Upper lobe of left lung (tissue), 4 donors: ENCODE results near the gene TTC28.

Experiments
- EP300 ChIP-seq, 4 donors: sonication (generic); formaldehyde crosslinking; IDR thresholded peaks; one replicate each; pipeline ENCODE4 v1.5.1; 2017; ENCODE audit warnings: antibody characterized with exemption in 4 of 4, control low read depth in 2 of 4
- POLR2A ChIP-seq, 4 donors: fragments of 450-650 bp; IDR thresholded peaks; one replicate each; pipeline ENCODE4 v1.5.1; 2016 to 2017; ENCODE audit warnings: antibody characterized with exemption in 4 of 4, mild to moderate bottlenecking in 2 of 4
- TF ChIP-seq, protein P1 (sequence below), 6 experiments: fragments of 450-650 bp in 4 of 6; fragments of 200-600 bp in 2 of 6; sonication (generic) in 2 of 6; IDR thresholded peaks; one replicate each; pipeline ENCODE4 v1.5.1; 2016 to 2019; ENCODE audit warnings: antibody characterized with exemption in 6 of 6

DNA sequence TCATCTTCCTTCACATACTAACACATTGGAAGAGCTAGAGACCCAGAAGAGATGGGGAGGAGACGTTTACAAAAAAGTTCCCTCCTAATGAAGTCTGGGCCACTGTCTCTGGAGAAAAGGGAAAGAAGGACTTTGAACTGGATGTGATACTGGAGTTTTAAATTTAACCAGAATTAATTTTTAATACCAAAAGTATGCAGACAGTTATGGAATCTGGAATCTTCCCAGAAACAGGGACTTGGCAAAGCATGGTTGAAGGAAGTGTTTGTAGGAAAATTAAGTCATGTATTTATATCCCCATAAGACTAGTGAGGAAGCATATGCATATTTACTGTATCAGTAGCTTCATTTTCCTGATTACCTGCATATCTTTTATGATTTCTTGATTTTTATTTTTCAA lies 215.5 kb downstream of the TTC28 start:
- TF ChIP-seq, protein P1, sequence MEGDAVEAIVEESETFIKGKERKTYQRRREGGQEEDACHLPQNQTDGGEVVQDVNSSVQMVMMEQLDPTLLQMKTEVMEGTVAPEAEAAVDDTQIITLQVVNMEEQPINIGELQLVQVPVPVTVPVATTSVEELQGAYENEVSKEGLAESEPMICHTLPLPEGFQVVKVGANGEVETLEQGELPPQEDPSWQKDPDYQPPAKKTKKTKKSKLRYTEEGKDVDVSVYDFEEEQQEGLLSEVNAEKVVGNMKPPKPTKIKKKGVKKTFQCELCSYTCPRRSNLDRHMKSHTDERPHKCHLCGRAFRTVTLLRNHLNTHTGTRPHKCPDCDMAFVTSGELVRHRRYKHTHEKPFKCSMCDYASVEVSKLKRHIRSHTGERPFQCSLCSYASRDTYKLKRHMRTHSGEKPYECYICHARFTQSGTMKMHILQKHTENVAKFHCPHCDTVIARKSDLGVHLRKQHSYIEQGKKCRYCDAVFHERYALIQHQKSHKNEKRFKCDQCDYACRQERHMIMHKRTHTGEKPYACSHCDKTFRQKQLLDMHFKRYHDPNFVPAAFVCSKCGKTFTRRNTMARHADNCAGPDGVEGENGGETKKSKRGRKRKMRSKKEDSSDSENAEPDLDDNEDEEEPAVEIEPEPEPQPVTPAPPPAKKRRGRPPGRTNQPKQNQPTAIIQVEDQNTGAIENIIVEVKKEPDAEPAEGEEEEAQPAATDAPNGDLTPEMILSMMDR (IDR thresholded peaks at IDR 0.05), result no peak
- no peak for TF ChIP-seq POLR2A (IDR thresholded peaks at IDR 0.05)
- no peak for TF ChIP-seq EP300 (IDR thresholded peaks at IDR 0.05)
